SK-N-SH (cell line): ENCODE measurements around the gene TTLL6.

ENCODE experiments used
- JUND ChIP-seq: IDR thresholded peaks from 2 replicates; pipeline ENCODE4 v1.4.0; 2012
- MXI1 ChIP-seq: IDR thresholded peaks from 2 replicates; pipeline ENCODE4 v1.6.1; 2012; ENCODE audit warnings: mild to moderate bottlenecking, low read depth, low read length, improper control_type of control experiment
- RXRA ChIP-seq: IDR thresholded peaks from 2 replicates; pipeline ENCODE4 v1.4.0; 2012; ENCODE audit warnings: low read depth, mild to moderate bottlenecking, borderline replicate concordance
- TAF1 ChIP-seq: IDR thresholded peaks from 2 replicates; pipeline ENCODE4 v1.6.1; 2012; ENCODE audit warnings: low read depth, mild to moderate bottlenecking, low read length, moderate library complexity, borderline replicate concordance
- YY1 ChIP-seq: IDR thresholded peaks from 2 replicates; pipeline ENCODE4 v1.4.0; 2012; ENCODE audit warnings: low read depth, mild to moderate bottlenecking
- TF ChIP-seq, protein P1 (sequence below): fragments of 200-600 bp; sonication (generic); IDR thresholded peaks from 2 replicates; pipeline ENCODE4 v1.6.1; 2017; ENCODE audit warnings: antibody characterized with exemption, mild to moderate bottlenecking, moderate library complexity
- TF ChIP-seq, protein P2 (sequence below): IDR thresholded peaks from 2 replicates; pipeline ENCODE4 v1.4.0; 2012; ENCODE audit warnings: low read depth
- TF ChIP-seq, protein P3 (sequence below): IDR thresholded peaks from 2 replicates; pipeline ENCODE4 v1.6.1; 2012; ENCODE audit warnings: mild to moderate bottlenecking, low read depth, low read length, moderate library complexity
- TF ChIP-seq, protein P4 (sequence below): IDR thresholded peaks from 2 replicates; pipeline ENCODE4 v1.4.0; 2012; ENCODE audit warnings: low read depth, borderline replicate concordance

DNA sequence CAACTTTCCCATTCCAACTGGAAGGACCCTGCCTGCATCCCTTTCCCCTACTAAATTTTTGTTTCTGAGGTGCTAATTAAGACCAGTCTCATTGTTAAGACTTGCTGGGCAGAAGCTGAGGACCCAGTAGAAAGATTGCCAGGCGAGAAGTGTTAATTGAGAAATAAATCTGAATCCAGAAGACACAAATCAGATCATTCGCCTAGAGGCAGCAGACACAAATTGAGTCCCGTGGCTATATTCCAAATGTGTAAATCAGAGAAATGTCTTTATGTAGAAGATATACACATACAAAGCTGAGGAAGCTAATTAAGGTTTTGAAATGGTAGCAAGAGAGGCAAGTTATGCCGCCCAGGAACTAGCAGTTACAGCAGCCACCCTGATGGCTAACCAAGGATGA is 43.4 kb upstream of the TTLL6 start:
- TF ChIP-seq, protein P1, sequence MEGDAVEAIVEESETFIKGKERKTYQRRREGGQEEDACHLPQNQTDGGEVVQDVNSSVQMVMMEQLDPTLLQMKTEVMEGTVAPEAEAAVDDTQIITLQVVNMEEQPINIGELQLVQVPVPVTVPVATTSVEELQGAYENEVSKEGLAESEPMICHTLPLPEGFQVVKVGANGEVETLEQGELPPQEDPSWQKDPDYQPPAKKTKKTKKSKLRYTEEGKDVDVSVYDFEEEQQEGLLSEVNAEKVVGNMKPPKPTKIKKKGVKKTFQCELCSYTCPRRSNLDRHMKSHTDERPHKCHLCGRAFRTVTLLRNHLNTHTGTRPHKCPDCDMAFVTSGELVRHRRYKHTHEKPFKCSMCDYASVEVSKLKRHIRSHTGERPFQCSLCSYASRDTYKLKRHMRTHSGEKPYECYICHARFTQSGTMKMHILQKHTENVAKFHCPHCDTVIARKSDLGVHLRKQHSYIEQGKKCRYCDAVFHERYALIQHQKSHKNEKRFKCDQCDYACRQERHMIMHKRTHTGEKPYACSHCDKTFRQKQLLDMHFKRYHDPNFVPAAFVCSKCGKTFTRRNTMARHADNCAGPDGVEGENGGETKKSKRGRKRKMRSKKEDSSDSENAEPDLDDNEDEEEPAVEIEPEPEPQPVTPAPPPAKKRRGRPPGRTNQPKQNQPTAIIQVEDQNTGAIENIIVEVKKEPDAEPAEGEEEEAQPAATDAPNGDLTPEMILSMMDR: no peak
- TF ChIP-seq, protein P2, sequence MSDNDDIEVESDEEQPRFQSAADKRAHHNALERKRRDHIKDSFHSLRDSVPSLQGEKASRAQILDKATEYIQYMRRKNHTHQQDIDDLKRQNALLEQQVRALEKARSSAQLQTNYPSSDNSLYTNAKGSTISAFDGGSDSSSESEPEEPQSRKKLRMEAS: no peak
- no peak for TF ChIP-seq JUND
- TF ChIP-seq, protein P3, sequence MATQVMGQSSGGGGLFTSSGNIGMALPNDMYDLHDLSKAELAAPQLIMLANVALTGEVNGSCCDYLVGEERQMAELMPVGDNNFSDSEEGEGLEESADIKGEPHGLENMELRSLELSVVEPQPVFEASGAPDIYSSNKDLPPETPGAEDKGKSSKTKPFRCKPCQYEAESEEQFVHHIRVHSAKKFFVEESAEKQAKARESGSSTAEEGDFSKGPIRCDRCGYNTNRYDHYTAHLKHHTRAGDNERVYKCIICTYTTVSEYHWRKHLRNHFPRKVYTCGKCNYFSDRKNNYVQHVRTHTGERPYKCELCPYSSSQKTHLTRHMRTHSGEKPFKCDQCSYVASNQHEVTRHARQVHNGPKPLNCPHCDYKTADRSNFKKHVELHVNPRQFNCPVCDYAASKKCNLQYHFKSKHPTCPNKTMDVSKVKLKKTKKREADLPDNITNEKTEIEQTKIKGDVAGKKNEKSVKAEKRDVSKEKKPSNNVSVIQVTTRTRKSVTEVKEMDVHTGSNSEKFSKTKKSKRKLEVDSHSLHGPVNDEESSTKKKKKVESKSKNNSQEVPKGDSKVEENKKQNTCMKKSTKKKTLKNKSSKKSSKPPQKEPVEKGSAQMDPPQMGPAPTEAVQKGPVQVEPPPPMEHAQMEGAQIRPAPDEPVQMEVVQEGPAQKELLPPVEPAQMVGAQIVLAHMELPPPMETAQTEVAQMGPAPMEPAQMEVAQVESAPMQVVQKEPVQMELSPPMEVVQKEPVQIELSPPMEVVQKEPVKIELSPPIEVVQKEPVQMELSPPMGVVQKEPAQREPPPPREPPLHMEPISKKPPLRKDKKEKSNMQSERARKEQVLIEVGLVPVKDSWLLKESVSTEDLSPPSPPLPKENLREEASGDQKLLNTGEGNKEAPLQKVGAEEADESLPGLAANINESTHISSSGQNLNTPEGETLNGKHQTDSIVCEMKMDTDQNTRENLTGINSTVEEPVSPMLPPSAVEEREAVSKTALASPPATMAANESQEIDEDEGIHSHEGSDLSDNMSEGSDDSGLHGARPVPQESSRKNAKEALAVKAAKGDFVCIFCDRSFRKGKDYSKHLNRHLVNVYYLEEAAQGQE: no peak
- TF ChIP-seq TAF1: no peak
- no peak for TF ChIP-seq MXI1
- TF ChIP-seq, protein P4, sequence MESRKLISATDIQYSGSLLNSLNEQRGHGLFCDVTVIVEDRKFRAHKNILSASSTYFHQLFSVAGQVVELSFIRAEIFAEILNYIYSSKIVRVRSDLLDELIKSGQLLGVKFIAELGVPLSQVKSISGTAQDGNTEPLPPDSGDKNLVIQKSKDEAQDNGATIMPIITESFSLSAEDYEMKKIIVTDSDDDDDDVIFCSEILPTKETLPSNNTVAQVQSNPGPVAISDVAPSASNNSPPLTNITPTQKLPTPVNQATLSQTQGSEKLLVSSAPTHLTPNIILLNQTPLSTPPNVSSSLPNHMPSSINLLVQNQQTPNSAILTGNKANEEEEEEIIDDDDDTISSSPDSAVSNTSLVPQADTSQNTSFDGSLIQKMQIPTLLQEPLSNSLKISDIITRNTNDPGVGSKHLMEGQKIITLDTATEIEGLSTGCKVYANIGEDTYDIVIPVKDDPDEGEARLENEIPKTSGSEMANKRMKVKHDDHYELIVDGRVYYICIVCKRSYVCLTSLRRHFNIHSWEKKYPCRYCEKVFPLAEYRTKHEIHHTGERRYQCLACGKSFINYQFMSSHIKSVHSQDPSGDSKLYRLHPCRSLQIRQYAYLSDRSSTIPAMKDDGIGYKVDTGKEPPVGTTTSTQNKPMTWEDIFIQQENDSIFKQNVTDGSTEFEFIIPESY: no peak
- TF ChIP-seq RXRA: no peak
- no peak for TF ChIP-seq YY1
